Measurements from ENCODE around the gene SYNDIG1L.

The SYNDIG1L gene

GRCh38 chr14:74377976-74378690, 47.9 kb downstream of the SYNDIG1L start:
- Histone ChIP-seq H3K4me3 (no peak overlapping the region), H3K27ac (no peak overlapping the region)

GRCh38 chr14:74368441-74368840, 57.6 kb downstream of the SYNDIG1L start:
- H3K27ac ChIP-seq: no peak overlapping the region
- H3K4me3 ChIP-seq: no peak overlapping the region

- H3K4me3 ChIP-seq: no peak overlapping the region
- H3K27ac ChIP-seq: no peak overlapping the region
Measured at GRCh38 chr14:74368026-74368425, 58.0 kb downstream of the SYNDIG1L start.

GRCh38 chr14:74364271-74364880, 61.6 kb downstream of the SYNDIG1L start:
- H3K4me3 ChIP-seq: no peak overlapping the region
- H3K27ac ChIP-seq: no peak overlapping the region

GRCh38 chr14:74362361-74362915, 63.6 kb downstream of the SYNDIG1L start:
- Histone ChIP-seq H3K27ac (no peak overlapping the region), H3K4me3 (no peak overlapping the region)

- no peak overlapping the region for H3K4me3 ChIP-seq
- no peak overlapping the region for H3K27ac ChIP-seq
Measured at GRCh38 chr14:74360163-74360562, 65.8 kb downstream of the SYNDIG1L start.

GRCh38 chr14:74358176-74358829, 67.7 kb downstream of the SYNDIG1L start:
- no peak overlapping the region for H3K27ac ChIP-seq
- no peak overlapping the region for H3K4me3 ChIP-seq

- Histone ChIP-seq H3K4me3 (no peak overlapping the region), H3K27ac (no peak overlapping the region)
Measured at GRCh38 chr14:74357585-74357984, 68.4 kb downstream of the SYNDIG1L start.

- no peak overlapping the region for H3K4me3 ChIP-seq
- H3K27ac ChIP-seq: no peak overlapping the region
Measured at GRCh38 chr14:74356892-74357575, 69.0 kb downstream of the SYNDIG1L start.
